BLaER1 (cell line): Measurements from ENCODE around the gene NAALAD2.
"Not testable (repeated sequence)": the region's sequence is repeated elsewhere in the genome, so short reads cannot be mapped to it uniquely, and the experiment has no call there.

ENCODE experiments used
- H3K27ac ChIP-seq: shearing (Covaris generic); formaldehyde crosslinking; 2 replicates; pipeline ENCODE4 v1.8.1; 2022
- H3K27me3 ChIP-seq: shearing (Covaris generic); formaldehyde crosslinking; 2 replicates; pipeline ENCODE4 v1.8.1; 2022
- H3K36me3 ChIP-seq: shearing (Covaris generic); formaldehyde crosslinking; 2 replicates; pipeline ENCODE4 v1.8.1; 2022
- H3K4me1 ChIP-seq: shearing (Covaris generic); formaldehyde crosslinking; 2 replicates; pipeline ENCODE4 v1.8.1; 2022
- H3K4me2 ChIP-seq: shearing (Covaris generic); formaldehyde crosslinking; 2 replicates; pipeline ENCODE4 v1.8.1; 2022
- H3K4me3 ChIP-seq: shearing (Covaris generic); formaldehyde crosslinking; 2 replicates; pipeline ENCODE4 v1.8.1; 2022
- H3K9ac ChIP-seq: shearing (Covaris generic); formaldehyde crosslinking; 2 replicates; pipeline ENCODE4 v1.8.1; 2022
- H3K9me3 ChIP-seq: shearing (Covaris generic); formaldehyde crosslinking; 2 replicates; pipeline ENCODE4 v1.8.1; 2022
- H4K20me1 ChIP-seq: shearing (Covaris generic); formaldehyde crosslinking; 2 replicates; pipeline ENCODE4 v1.8.1; 2022
- Cebpa-rat ChIP-seq: shearing (Covaris generic); IDR thresholded peaks from 2 replicates; pipeline ENCODE4 v1.8.1; 2022

NAALAD2 gene

GRCh38 chr11:90134478-90135003 is at the start of gene NAALAD2:
NAALAD2 (plus strand) TSS chr11:90134663; CDS start chr11:90134759, 96 bp downstream.
- Histone ChIP-seq H3K4me1 (no peaks in the 10 kb centered on the region), H3K27ac (no peak within 1 kb of the TSS), H3K9ac (no peak within 1 kb of the TSS), H3K36me3 (no peaks in the 10 kb centered on the region), H3K4me3 (no peak within 1 kb of the TSS), H4K20me1 (no peaks in the 10 kb centered on the region), H3K27me3 (no peaks in the 10 kb centered on the region), H3K4me2 (no peak within 1 kb of the TSS), H3K9me3 (peaks cover 5% of the 10 kb centered on the region)
- no peak for TF ChIP-seq Cebpa-rat

- not testable (repeated sequence) for H3K27me3 ChIP-seq, H4K20me1 ChIP-seq, H3K9ac ChIP-seq, H3K27ac ChIP-seq, H3K9me3 ChIP-seq, H3K36me3 ChIP-seq, H3K4me2 ChIP-seq, H3K4me1 ChIP-seq, H3K4me3 ChIP-seq
Measured at GRCh38 chr11:90085650-90086049, 48.8 kb upstream of the NAALAD2 start, which contains the start of gene UBTFL1. UBTFL1 (plus strand) TSS chr11:90085950; CDS start chr11:90085950, 0 bp downstream.

GRCh38 chr11:90088731-90089130 is 45.7 kb upstream of the NAALAD2 start:
- H3K27ac ChIP-seq, H3K36me3 ChIP-seq, H3K4me2 ChIP-seq, H4K20me1 ChIP-seq, H3K27me3 ChIP-seq, H3K4me3 ChIP-seq, H3K4me1 ChIP-seq, H3K9me3 ChIP-seq, H3K9ac ChIP-seq: not testable (repeated sequence)

- H3K4me1 ChIP-seq = not testable (repeated sequence)
Measured at GRCh38 chr11:90095230-90095924, 39.1 kb upstream of the NAALAD2 start.

GRCh38 chr11:90098261-90098660 is 36.2 kb upstream of the NAALAD2 start:
- H3K27ac ChIP-seq, H3K9ac ChIP-seq, H3K4me1 ChIP-seq, H3K36me3 ChIP-seq, H3K9me3 ChIP-seq, H3K27me3 ChIP-seq, H3K4me3 ChIP-seq, H3K4me2 ChIP-seq, H4K20me1 ChIP-seq: not testable (repeated sequence)

More at GRCh38 chr11:90095230-90095924, 39.1 kb upstream of the NAALAD2 start:
- H3K9ac ChIP-seq, H3K9me3 ChIP-seq, H3K4me3 ChIP-seq, H3K27me3 ChIP-seq, H3K27ac ChIP-seq, H3K36me3 ChIP-seq, H4K20me1 ChIP-seq, H3K4me2 ChIP-seq: not testable (repeated sequence)

- no peak overlapping the region for H3K4me3 ChIP-seq
- no peak overlapping the region for H3K27ac ChIP-seq
- peaks cover 6% of the 10 kb centered on the region; the same call in 1 of the 2 replicates for H3K4me1 ChIP-seq
- H4K20me1 ChIP-seq = no peaks in the 10 kb centered on the region
- no peak overlapping the region for H3K4me2 ChIP-seq
- no peaks in the 10 kb centered on the region for H3K36me3 ChIP-seq
- TF ChIP-seq Cebpa-rat = no peak
- H3K9ac ChIP-seq = no peak overlapping the region
- no peaks in the 10 kb centered on the region for H3K9me3 ChIP-seq
- H3K27me3 ChIP-seq = no peaks in the 10 kb centered on the region
Measured at GRCh38 chr11:90100431-90100830, 34.0 kb upstream of the NAALAD2 start.

- TF ChIP-seq Cebpa-rat = no peak
- H3K27me3 ChIP-seq = no peaks in the 10 kb centered on the region
Measured at GRCh38 chr11:90113541-90113940, 20.9 kb upstream of the NAALAD2 start.

GRCh38 chr11:90120191-90120590 is 14.3 kb upstream of the NAALAD2 start:
- Histone ChIP-seq H3K27me3 (no peaks in the 10 kb centered on the region), H3K4me1 (no peaks in the 10 kb centered on the region), H3K36me3 (no peaks in the 10 kb centered on the region), H3K4me3 (no peak overlapping the region), H3K9me3 (no peaks in the 10 kb centered on the region), H4K20me1 (no peaks in the 10 kb centered on the region), H3K4me2 (no peak overlapping the region), H3K9ac (no peak overlapping the region), H3K27ac (no peak overlapping the region)
- TF ChIP-seq Cebpa-rat = no peak

More at GRCh38 chr11:90113541-90113940, 20.9 kb upstream of the NAALAD2 start:
- no peak overlapping the region for H3K9ac ChIP-seq
- no peak overlapping the region for H3K4me3 ChIP-seq
- no peak overlapping the region for H3K4me2 ChIP-seq
- no peaks in the 10 kb centered on the region for H3K9me3 ChIP-seq
- no peak overlapping the region for H3K27ac ChIP-seq
- H4K20me1 ChIP-seq = no peaks in the 10 kb centered on the region
- no peaks in the 10 kb centered on the region for H3K36me3 ChIP-seq
- no peaks in the 10 kb centered on the region for H3K4me1 ChIP-seq

- H3K27ac ChIP-seq = no peak overlapping the region
- no peak overlapping the region for H3K4me3 ChIP-seq
- H3K9ac ChIP-seq = no peak overlapping the region
- H3K4me1 ChIP-seq = no peaks in the 10 kb centered on the region
- no peak overlapping the region for H3K4me2 ChIP-seq
- H3K27me3 ChIP-seq = no peaks in the 10 kb centered on the region
- no peaks in the 10 kb centered on the region for H3K9me3 ChIP-seq
- H4K20me1 ChIP-seq = no peaks in the 10 kb centered on the region
- TF ChIP-seq Cebpa-rat = no peak
- no peaks in the 10 kb centered on the region for H3K36me3 ChIP-seq
Measured at GRCh38 chr11:90124371-90124770, 10.1 kb upstream of the NAALAD2 start.

GRCh38 chr11:90124946-90125345 is 9.5 kb upstream of the NAALAD2 start:
- Histone ChIP-seq H4K20me1 (no peaks in the 10 kb centered on the region), H3K4me1 (no peaks in the 10 kb centered on the region)

More at GRCh38 chr11:90124946-90125345, 9.5 kb upstream of the NAALAD2 start:
- H3K36me3 ChIP-seq = no peaks in the 10 kb centered on the region
- H3K27me3 ChIP-seq = no peaks in the 10 kb centered on the region
- no peak overlapping the region for H3K4me2 ChIP-seq
- no peak overlapping the region for H3K4me3 ChIP-seq
- H3K9me3 ChIP-seq = no peaks in the 10 kb centered on the region
- no peak for TF ChIP-seq Cebpa-rat
- no peak overlapping the region for H3K9ac ChIP-seq
- no peak overlapping the region for H3K27ac ChIP-seq
